ENCODE measurements around the gene ROPN1B.

The ROPN1B gene

GRCh38 chr3:126026761-126027160 lies 57.8 kb downstream of the ROPN1B start:
- peak; percentile 58 for FAIRE-seq
- no peak for DNase-seq (ENCODE audit: low spot score)

GRCh38 chr3:126028096-126028495 lies 59.1 kb downstream of the ROPN1B start:
- DNase-seq (ENCODE audit: low spot score) (no peak), FAIRE-seq (no peak)

DNA sequence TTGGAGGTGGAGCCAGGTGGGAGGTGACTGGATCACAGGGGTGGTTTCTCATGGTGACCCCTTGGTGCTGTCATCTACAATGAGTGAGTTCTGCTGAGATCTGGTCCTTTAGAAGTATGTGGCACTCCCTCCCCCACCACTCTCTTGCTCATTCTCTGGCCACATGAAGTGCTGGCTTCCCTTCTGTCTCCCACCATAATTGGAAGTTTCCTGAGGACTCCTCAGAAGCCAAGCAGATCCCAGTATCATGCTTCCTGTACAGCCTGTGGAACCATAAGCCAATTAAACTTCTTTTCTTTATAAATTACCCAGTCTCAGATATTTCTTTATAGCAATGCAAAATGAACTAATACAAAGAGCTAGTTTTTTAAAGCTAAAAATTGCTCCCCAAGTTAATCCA lies 60.3 kb downstream of the ROPN1B start:
- DNase-seq (ENCODE audit: low spot score) (no peak), FAIRE-seq (no peak)

DNA sequence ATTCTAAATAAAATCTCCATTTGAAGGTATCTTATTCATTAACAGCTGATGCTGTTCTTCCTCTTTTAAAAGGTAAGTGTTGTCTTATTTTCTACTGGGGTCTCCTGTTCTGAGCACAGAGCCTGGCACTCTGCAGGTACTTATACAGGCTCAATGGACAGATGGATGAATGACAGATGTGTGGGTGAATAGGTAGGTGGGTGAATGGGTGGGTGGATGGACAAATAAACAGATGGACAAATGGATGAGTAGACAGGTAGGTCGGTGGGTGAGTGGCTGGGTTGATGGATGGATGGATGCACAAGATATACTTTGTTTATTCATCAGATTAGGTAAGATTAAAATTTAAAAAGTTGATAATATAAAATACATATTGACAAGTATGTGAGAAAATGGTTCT lies 61.5 kb downstream of the ROPN1B start:
- DNase-seq (ENCODE audit: low spot score) (no peak), FAIRE-seq (no peak)

- FAIRE-seq: peak; percentile 67
- DNase-seq (ENCODE audit: low spot score): no peak
Measured at GRCh38 chr3:126031981-126032471, 63.0 kb downstream of the ROPN1B start.

All from urothelium cell line (cell line).